HG03442 (cell line): ENCODE results near the gene ANKRD22.
A peak's percentile ranks its signal among the peaks of the same experiment; 100 is the strongest.
"Not testable (repeated sequence)": the region's sequence is repeated elsewhere in the genome, so short reads cannot be mapped to it uniquely, and the experiment has no call there.

Experiments used
- ATAC-seq: cut with Tn5 transposase; IDR thresholded peaks from one replicate; pipeline ENCODE4 v1.9.1; 2021; ENCODE audit warnings: mild to moderate bottlenecking, moderate library complexity; ENCODE audit not compliant: unreplicated experiment

ANKRD22 gene

GRCh38 chr10:88838766-88839350 is 12.8 kb downstream of the ANKRD22 start:
- ATAC-seq: no peak

GRCh38 chr10:88837632-88838031 is 14.0 kb downstream of the ANKRD22 start:
- not testable (repeated sequence) for ATAC-seq

DNA sequence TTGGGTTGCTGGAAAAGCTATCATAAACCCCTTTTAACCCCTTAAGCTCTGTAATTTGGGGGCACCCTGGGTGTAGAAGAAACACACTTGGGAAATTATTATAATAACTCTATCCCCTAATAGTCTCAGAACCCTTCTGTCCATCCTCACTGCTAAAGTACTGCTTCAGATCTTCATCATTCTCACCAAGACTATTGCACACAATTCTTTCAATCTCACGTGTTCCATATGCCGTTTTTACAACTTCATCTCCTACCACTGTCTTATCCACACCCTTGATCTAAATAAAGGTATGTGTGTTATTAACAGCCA is 15.8 kb downstream of the ANKRD22 start:
- ATAC-seq: peak; percentile 11

GRCh38 chr10:88835096-88835909 is 16.3 kb downstream of the ANKRD22 start:
- peak; percentile 88 for ATAC-seq

- no peak for ATAC-seq
Measured at GRCh38 chr10:88833723-88834122, 17.9 kb downstream of the ANKRD22 start.

DNA sequence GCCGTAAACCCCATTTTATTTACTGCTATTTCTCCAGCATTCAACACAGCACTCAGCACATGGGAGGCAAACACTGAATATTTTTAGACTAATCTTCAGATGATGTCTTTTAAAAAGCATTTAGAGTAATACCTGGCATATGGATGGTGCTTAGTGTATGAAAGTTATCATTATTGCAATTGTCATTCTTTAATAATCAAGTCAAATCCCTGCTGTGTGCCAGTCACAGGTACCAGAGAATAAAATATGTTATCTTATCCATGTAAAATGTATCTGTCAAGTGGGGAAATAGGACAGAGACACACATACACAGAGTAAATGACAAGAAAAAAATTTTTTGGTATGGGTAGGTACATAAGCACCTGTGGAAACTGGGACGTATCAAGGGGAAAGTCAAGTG is 18.5 kb downstream of the ANKRD22 start:
- no peak for ATAC-seq

GRCh38 chr10:88832376-88832775 is 19.3 kb downstream of the ANKRD22 start:
- ATAC-seq: no peak

DNA sequence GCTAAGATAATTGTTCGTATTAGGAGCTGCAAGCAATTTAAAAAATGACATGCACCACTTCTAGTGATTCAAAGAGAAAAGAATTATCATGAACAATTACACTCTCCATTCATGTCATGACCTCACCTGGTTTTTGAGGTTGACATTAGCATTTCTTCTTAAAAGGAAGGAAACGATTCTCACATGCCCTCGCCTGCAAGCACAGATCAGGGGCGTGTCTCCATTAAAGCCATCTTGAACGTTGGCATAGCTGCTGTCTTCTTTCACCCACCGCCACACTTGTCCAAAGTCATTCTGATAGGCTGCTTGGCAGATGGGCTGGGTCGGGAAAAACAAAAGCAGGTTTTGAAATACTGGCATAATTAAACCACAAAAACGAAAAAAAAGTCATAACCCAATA is 19.9 kb downstream of the ANKRD22 start:
- no peak for ATAC-seq

- ATAC-seq: no peak
Measured at GRCh38 chr10:88830643-88831268, 20.9 kb downstream of the ANKRD22 start.

- no peak for ATAC-seq
Measured at GRCh38 chr10:88828310-88828709, 23.3 kb downstream of the ANKRD22 start.

DNA sequence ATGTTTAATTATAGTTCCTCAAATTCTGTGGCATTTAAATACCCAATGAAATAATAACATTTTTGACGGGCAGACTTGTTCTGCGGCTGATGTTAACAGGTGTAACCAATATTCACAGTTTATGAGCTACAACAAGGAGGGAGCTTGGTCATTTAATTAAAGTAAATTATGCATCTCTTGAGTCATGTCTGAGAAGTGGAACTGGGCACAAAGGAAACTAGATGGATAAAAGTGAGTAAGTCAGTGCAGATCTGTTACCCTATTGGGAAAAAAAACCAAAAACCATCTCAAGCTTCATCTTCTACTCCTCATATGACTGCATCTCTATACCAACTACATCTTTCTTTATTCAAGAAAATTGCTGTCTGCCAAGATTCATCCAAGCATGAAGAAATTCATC is 24.0 kb downstream of the ANKRD22 start:
- ATAC-seq: no peak

GRCh38 chr10:88826388-88826787 is 25.3 kb downstream of the ANKRD22 start:
- ATAC-seq: no peak

DNA sequence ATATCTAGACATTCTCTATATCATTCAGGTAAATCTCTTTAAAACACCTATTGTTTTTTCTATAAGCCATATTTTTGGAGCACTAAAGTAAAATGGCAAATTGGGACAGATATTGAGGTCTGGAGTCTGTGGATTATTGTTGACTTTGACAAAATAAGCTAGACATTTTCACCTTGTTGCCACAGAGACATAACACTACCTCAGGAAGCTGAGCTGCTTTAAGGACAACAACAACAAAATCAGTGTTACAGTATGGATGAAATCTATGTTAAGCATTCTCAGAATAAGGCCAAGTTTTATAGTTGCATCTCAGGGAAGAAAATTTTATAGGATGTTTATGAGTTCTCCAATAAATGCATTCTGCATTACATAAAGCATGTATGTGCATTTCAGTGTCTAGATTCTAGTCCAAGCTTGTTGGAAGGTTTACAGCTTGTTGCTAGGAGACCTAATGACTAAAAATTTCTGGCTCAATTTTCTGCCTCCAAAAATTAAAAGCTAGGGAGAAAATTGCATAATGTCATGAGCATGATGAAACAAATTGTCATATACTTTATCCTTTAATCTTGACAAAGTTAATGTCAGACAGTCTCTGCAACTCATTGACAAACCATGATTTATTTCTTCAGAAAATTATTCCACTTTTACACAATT is 30.8 kb downstream of the ANKRD22 start:
- ATAC-seq: no peak

- ATAC-seq: no peak
Measured at GRCh38 chr10:88819290-88819689, 32.4 kb downstream of the ANKRD22 start.

GRCh38 chr10:88813200-88813599 is 38.4 kb downstream of the ANKRD22 start:
- no peak for ATAC-seq

DNA sequence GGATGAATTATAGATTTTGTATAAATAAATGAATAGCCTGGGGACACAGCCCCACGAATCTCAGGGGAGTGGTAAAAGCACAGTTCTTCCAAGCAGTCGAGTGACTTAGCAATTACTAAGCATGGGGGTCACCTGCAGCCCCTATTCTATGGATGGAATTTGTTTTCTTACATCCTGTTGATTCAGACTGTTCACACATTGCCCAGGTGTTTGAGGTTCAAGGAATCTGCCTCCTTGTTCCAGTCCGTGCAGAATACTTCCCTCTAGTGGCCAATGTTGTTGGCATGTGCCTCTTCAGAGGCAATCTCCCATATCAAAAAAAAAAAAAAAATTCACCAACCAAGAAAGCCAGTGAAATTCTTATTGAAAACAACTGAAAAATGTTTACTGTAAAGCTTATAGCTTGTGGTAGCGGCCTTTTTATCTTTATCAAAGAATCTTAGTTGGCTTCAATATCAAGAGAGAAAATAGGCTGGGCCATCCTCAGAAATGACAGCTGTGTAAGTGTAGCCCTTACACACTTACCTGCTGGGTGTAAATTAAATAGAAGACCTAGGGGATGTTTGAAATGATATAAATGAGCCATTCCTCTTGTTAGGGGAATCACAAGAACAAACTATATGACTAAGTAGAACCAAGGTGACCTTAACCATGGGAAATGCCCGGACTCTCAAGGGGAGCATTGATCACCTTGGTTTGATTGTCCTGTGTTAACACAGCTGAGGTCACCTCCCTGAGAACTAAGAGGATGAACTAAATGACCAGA is 41.3 kb downstream of the ANKRD22 start:
- no peak for ATAC-seq

GRCh38 chr10:88809621-88810020 is 42.0 kb downstream of the ANKRD22 start:
- ATAC-seq: no peak

GRCh38 chr10:88805924-88806323 is 45.7 kb downstream of the ANKRD22 start:
- ATAC-seq: no peak

- no peak for ATAC-seq
Measured at GRCh38 chr10:88805361-88805760, 46.3 kb downstream of the ANKRD22 start.

GRCh38 chr10:88804083-88804812 is 47.4 kb downstream of the ANKRD22 start:
- no peak for ATAC-seq
